Measurements from ENCODE around the gene WDR5B. TPM values are rescaled to one million over a fixed set of nuclear protein-coding genes. Genes with fewer than 3 reads are reported as not detected.

The WDR5B gene
- total RNA-seq, 1 experiment from 2014 or later, result 3.4 TPM

- no peak for TF ChIP-seq ZBTB33 (IDR thresholded peaks at IDR 0.05; ENCODE audit: extremely low read depth, insufficient replicate concordance, low read length)
- TF ChIP-seq ZNF274 (IDR thresholded peaks at IDR 0.05; ENCODE audit: low read depth, low read length), result no peak
- no peak for TF ChIP-seq EZH2 (IDR thresholded peaks at IDR 0.05)
- TF ChIP-seq POLR2A (IDR thresholded peaks at IDR 0.05; ENCODE audit: borderline replicate concordance, extremely low read depth, insufficient read depth, insufficient read length), result peak; percentile 97
These were observed at the start of gene WDR5B (continued) for GRCh38 chr3:122415762-122416654.

DNA sequence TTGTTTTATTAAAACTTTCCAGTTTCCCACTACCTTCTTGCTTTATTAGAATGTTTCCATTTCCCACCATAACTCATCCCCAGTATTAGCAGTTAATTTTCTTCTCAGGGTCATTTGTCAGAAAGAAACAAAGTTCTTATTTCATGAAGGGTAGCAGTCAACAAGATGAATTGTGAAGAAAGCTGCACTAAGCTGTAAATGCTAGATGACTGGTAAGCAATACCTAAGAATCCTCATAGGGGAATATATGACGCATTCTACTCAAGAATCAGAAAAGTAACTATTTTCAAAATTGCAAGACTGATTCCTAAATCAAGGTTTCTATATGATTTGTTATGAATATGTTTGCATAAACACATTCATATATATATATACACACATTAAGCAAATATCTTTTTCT is 48.8 kb upstream of the WDR5B start:
- no peak overlapping the region for H3K4me2 ChIP-seq (ENCODE audit: low read length)
- peaks cover 9% of the 10 kb centered on the region in 2 experiments for H3K36me3 ChIP-seq (ENCODE audit: control insufficient read depth in 1 of 2, insufficient read depth in 2 of 2, low read length in 2 of 2)
- H3K27ac ChIP-seq (ENCODE audit: low read depth, low read length), result no peak overlapping the region
- no peak for DNase-seq (ENCODE audit: low read depth, low spot score)
- CTCF ChIA-PET, result no interaction called here
- RAD21 ChIA-PET (ENCODE audit: low non-redundant PET in 1 of 2, low total read pairs in 2 of 2, uncharacterized antibody in 2 of 2, unreplicated experiment in 2 of 2), result no interaction called here
- intact Hi-C loops (cut with micrococcal nuclease), result no loop called here
- no peaks in the 10 kb centered on the region for H4K20me1 ChIP-seq (ENCODE audit: insufficient read depth)
- peaks cover 31% of the 10 kb centered on the region for H3K79me2 ChIP-seq (ENCODE audit: insufficient read depth, low read length)
- BruUV-seq (replicated peaks), result no TSS peak
- H3K27me3 ChIP-seq (ENCODE audit: insufficient read depth, low read length), result no peaks in the 10 kb centered on the region
- no peaks in the 10 kb centered on the region for H3K9me3 ChIP-seq (ENCODE audit: control insufficient read depth in 1 of 2, insufficient read depth in 1 of 2, low read depth in 1 of 2, low read length in 2 of 2)
- no peak overlapping the region for H3K9ac ChIP-seq (ENCODE audit: low read length)
- no peak for TF ChIP-seq ELF1 (IDR thresholded peaks at IDR 0.05; ENCODE audit: borderline replicate concordance, low read depth)
- no peak for ATAC-seq
- POLR2A ChIA-PET, result no interaction called here
- H2AFZ ChIP-seq (ENCODE audit: low read depth, low read length, poor library complexity, severe bottlenecking), result no peak overlapping the region
- H3K4me3 ChIP-seq (replicated peaks in 1 of 2; ENCODE audit: low read depth in 1 of 2, low read length in 2 of 2), result no peak overlapping the region
- no peaks in the 10 kb centered on the region for H3K9me2 ChIP-seq (ENCODE audit: insufficient read depth)
- H3K4me1 ChIP-seq (ENCODE audit: control insufficient read depth in 1 of 2, insufficient read depth in 2 of 2, low read length in 2 of 2), result no peaks in the 10 kb centered on the region
